ENCODE results near the gene ATP1A3. TPM values are rescaled to one million over a fixed set of nuclear protein-coding genes. Genes with fewer than 3 reads are reported as not detected.

Gene ATP1A3
- total and polyA plus RNA-seq, 2 of the 13 experiments (the other 11 are each of a cell fraction or from before 2014, with no cell fraction given): 0.01 to 0.04 TPM

GRCh38 chr19:41988947-41989346 lies 5.1 kb downstream of the ATP1A3 start:
- Histone ChIP-seq H3K4me1 (ENCODE audit: insufficient read depth, low read length) (no peaks in the 10 kb centered on the region), H3K9ac (ENCODE audit: insufficient read depth, low read depth, low read length) (no peak overlapping the region), H3K79me2 (ENCODE audit: insufficient read depth, low read length) (no peaks in the 10 kb centered on the region), H3K27me3 (ENCODE audit: control insufficient read depth in 1 of 2, insufficient read depth in 2 of 2, low read length in 2 of 2) (peaks cover 8 to 43% of the 10 kb centered on the region in 2 experiments; a peak in 4 of 5 replicates), H4K20me1 (ENCODE audit: insufficient read depth, low read length) (no peaks in the 10 kb centered on the region), H3K9me3 (ENCODE audit: low read length) (no peaks in the 10 kb centered on the region), H3K4me3 (replicated peaks in 1 of 3; ENCODE audit: insufficient read depth in 1 of 3, low read depth in 2 of 3, low read length in 3 of 3) (no peak overlapping the region), H3K36me3 (replicated peaks in 1 of 2; ENCODE audit: control insufficient read depth in 1 of 2, insufficient read depth in 2 of 2, low read length in 2 of 2) (no peaks in the 10 kb centered on the region), H3K27ac (ENCODE audit: extremely low read length, insufficient read depth, low read length) (no peak overlapping the region), H3K4me2 (ENCODE audit: low read depth, low read length) (no peak overlapping the region), H2AFZ (ENCODE audit: low read length) (no peak overlapping the region)
- FAIRE-seq (no peak), ATAC-seq (no peak), DNase-seq (ENCODE audit: low spot score) (no peak)
- WGBS (ENCODE audit: low lambda C conversion rate): 30% methylated on average over 9 of the region's 9 CpGs
- intact Hi-C loops (cut with micrococcal nuclease; ENCODE audit: unreplicated experiment) (no loop called here), in situ Hi-C loops (cut with HindIII; ENCODE audit: extremely low pct_ligation_motif_present, low pct_unique_long_range_greater_than_20kb) (no loop called here)
- no TSS peak for BruUV-seq (replicated peaks)
- POLR2A ChIA-PET: no interaction called here
- CTCF ChIA-PET (ENCODE audit: low intra/inter-chr PET ratio, low total read pairs): no interaction called here
- no peak for TF ChIP-seq HOXA9 (CRISPR knock-in tag; IDR thresholded peaks at IDR 0.05; ENCODE audit: borderline replicate concordance)
- TF ChIP-seq BCL6 (CRISPR knock-in tag; IDR thresholded peaks at IDR 0.05): no peak
- TF ChIP-seq NFKB2 (CRISPR knock-in tag; IDR thresholded peaks at IDR 0.05; ENCODE audit: borderline replicate concordance): no peak
- no peak for TF ChIP-seq ZNF124 (CRISPR knock-in tag; IDR thresholded peaks at IDR 0.05)
- TF ChIP-seq POLR2AphosphoS5 (IDR thresholded peaks at IDR 0.05; ENCODE audit: low read depth, low read length): no peak
- no peak for TF ChIP-seq SNAPC2 (CRISPR knock-in tag; IDR thresholded peaks at IDR 0.05)
- TF ChIP-seq DR1 (CRISPR knock-in tag; IDR thresholded peaks at IDR 0.05): no peak
- TF ChIP-seq RARG (CRISPR knock-in tag; IDR thresholded peaks at IDR 0.05; ENCODE audit: low read depth): no peak
- no peak for TF ChIP-seq ZNF614 (CRISPR knock-in tag; IDR thresholded peaks at IDR 0.05; ENCODE audit: borderline replicate concordance)
- TF ChIP-seq ZNF441 (CRISPR knock-in tag; IDR thresholded peaks at IDR 0.05; ENCODE audit: borderline replicate concordance): no peak
- no peak for TF ChIP-seq DMAP1 (CRISPR knock-in tag; IDR thresholded peaks at IDR 0.05)
- no peak for TF ChIP-seq BCLAF1 (IDR thresholded peaks at IDR 0.05)
- no peak for TF ChIP-seq SMAD3 (CRISPR knock-in tag; IDR thresholded peaks at IDR 0.05)
- TF ChIP-seq ZBTB2 (CRISPR knock-in tag; IDR thresholded peaks at IDR 0.05; ENCODE audit: low read depth): no peak
- TF ChIP-seq ZNF510 (CRISPR knock-in tag; IDR thresholded peaks at IDR 0.05; ENCODE audit: low read depth): no peak

Data from HepG2 (cell line).